ENCODE measurements around the gene SLC6A13.

GRCh38 chr12:254039-254438 is 8.6 kb downstream of the SLC6A13 start:
- TF ChIP-seq POLR2A (IDR thresholded peaks at IDR 0.05) (no peak), CTCF (IDR thresholded peaks at IDR 0.05 in 4 of 5, conservative IDR thresholded peaks at IDR 0.05 in 1 of 5) (no peak)
